ENCODE measurements around the gene CRYBG3.

The CRYBG3 gene

DNA sequence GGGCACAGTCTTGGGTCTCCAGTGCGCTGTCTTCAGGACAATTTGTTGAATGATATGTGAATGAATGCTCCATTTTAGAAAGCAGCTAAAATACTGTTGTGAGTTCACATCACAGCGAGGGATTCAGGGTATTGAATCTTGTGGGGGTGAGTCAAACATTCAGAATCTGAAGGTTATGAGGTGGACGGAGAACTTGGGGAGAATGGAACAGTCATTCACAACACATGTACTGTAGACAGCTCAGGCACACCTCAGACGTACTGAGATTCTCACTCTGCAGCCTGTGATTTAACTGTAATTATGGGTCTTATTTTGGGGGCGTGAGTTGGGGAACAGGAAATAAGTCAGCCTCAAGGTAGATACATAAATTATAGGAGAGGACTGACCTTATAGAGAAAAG, 13.9 kb downstream of the CRYBG3 start:
- FAIRE-seq (no peak), DNase-seq (ENCODE audit: low spot score) (no peak)

DNA sequence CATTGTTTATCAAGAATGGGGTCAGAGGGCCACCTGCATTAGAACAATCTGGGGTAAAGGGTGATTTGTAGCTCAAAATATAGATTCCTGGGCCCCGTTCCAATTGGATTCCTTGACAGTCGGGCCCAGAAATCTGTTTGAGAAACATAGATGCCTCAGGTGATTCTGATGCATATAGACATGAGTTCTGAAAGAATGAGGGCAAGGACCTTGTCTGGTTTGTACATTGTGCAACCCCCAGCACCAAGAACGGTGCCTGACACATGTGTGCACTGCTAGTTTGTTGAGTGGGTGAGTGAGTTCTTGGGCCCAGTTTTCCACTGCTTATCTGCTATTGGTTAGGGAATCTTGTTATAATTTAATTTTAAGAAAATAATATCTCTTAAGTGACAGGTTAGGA, 16.6 kb downstream of the CRYBG3 start:
- DNase-seq (ENCODE audit: low spot score) (no peak), FAIRE-seq (no peak)

GRCh38 chr3:97839944-97840343, 18.1 kb downstream of the CRYBG3 start:
- FAIRE-seq, result no peak
- DNase-seq (ENCODE audit: low spot score), result no peak

GRCh38 chr3:97841304-97841703, 19.5 kb downstream of the CRYBG3 start:
- DNase-seq (ENCODE audit: low spot score) (no peak), FAIRE-seq (no peak)

DNA sequence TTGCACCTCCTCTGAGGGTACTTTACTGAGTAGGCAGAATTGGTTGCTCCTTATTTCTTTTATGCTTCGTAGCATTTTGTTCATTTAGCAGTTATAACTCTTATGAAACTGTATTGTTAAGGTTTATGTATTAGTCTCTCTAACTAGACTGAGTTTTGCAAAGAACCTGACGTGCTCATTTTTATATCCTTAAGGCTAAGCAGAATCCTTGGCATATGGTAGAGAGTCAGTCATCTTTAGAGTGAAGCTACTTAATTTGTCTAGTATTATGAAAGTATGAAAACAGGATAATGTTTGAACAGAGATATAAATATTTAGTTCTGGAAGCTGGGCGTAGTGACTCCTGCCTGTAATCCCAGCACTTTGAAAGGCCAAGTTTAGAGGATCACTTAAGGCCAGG, 20.1 kb downstream of the CRYBG3 start:
- FAIRE-seq, result no peak
- DNase-seq (ENCODE audit: low spot score), result no peak

DNA sequence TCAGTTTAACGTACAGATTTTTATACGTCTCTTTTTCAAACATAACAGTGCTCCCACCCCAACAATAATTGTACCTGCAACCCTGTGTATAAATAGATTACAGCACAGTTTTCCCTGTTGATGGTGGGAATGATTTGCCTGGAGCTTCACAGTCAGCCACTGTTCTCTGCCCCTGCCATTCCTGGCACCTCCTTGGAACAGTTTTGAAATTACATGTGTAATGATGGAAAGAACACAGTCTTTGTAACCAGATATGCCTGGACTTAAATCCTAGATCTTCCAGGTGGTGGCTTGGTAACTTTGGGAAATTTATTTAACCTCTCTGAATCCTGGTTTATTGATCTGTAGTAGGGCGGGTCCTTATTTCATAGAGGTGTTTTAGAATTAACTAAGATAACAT, 27.0 kb downstream of the CRYBG3 start:
- DNase-seq (ENCODE audit: low spot score) (no peak), FAIRE-seq (no peak)

- FAIRE-seq, result no peak
Measured at GRCh38 chr3:97857401-97857800, 35.6 kb downstream of the CRYBG3 start.

GRCh38 chr3:97860364-97860763, 38.6 kb downstream of the CRYBG3 start:
- no peak for DNase-seq (ENCODE audit: low spot score)
- FAIRE-seq, result no peak

More at GRCh38 chr3:97857401-97857800, 35.6 kb downstream of the CRYBG3 start:
- no peak for DNase-seq (ENCODE audit: low spot score)

- no peak for FAIRE-seq
- DNase-seq (ENCODE audit: low spot score), result no peak
Measured at GRCh38 chr3:97862582-97862981, 40.8 kb downstream of the CRYBG3 start.

DNA sequence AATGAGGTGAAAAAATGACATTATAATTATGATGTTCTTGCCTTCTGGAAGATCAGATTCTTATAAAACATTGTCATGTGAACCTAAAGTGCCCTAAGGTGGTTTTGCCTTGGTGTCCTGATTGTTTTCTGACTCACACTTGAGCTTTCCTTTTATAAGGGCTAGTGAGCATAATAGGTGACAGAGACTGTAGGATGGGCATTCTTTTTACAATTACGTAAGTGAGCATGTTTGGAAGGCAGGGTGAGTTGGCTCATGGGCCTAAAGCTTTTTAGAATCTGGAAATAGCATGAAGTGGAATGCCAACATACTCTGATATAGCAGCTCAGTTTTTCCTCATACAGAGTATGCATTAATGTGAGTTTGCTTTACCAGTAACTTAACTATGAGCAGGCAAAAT, 41.2 kb downstream of the CRYBG3 start:
- no peak for DNase-seq (ENCODE audit: low spot score)
- no peak for FAIRE-seq

DNA sequence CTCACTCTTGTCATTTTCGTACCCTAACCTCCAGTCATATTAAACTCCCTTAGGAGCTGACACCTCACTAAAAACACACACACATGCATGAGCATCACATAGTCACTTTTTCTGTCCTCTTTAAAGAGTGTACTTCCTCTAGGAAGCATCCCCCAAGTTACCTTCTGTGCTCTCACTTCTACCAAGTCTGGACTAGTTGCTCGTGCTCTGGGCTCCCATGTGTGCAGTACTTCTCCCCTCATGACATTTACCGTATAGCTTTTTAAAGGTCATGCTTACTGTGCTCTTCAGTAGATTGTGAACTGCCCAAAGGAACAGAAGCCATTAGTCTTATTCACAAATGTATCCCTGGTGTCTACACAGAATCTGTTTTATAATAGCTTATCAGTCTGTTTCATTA, 42.0 kb downstream of the CRYBG3 start:
- FAIRE-seq (no peak), DNase-seq (ENCODE audit: low spot score) (no peak)

- DNase-seq (ENCODE audit: low spot score), result no peak
- FAIRE-seq, result no peak
Measured at GRCh38 chr3:97871186-97871585, 49.4 kb downstream of the CRYBG3 start.

- FAIRE-seq, result no peak
- peak; percentile 14 for DNase-seq (ENCODE audit: low spot score)
Measured at GRCh38 chr3:97871801-97872524, 50.2 kb downstream of the CRYBG3 start.

DNA sequence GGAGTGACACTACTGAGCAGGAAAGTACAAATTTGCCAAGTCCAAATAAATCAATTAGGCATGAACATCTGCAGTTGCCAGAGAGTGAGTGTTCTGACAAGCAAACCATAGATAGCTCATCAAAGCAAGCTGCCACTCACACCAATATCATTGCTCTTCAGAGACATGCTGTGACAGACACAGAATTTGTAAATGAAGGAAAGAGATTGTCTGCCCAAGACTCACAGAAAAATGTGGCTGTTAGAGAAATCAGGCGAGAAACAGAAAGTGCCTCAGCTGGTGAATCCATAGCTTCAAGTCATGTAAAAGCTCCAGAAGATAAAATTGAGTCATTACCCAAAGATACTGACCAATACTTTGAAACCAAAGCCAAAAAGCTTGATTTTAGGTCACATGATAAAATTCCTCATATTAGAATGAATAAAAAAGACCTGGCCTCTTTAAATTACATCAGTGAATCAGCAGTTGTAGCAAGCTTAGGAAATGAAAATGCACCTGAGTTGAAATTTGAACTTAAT, 50.8 kb downstream of the CRYBG3 start:
- FAIRE-seq, result no peak
- DNase-seq (ENCODE audit: low spot score), result no peak

DNA sequence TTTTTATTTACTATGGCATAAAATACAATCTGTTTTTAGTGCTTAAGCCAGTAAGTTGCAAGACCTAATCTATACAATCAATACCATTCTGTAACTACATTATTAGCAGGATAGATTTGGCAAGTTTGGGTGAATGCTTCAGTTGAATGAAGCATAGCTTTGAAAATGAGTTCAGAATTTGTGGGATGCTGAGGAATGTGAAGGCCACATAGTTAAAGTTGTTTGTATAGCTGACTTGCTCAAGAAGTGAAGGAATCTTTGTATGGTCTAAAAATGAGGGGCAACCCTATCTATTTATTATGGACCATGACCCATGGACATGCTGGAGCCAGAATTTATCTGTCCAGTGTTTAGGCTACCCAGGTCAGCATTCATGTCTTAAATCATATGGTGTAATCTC, 58.5 kb downstream of the CRYBG3 start:
- no peak for DNase-seq (ENCODE audit: low spot score)
- FAIRE-seq, result no peak

DNA sequence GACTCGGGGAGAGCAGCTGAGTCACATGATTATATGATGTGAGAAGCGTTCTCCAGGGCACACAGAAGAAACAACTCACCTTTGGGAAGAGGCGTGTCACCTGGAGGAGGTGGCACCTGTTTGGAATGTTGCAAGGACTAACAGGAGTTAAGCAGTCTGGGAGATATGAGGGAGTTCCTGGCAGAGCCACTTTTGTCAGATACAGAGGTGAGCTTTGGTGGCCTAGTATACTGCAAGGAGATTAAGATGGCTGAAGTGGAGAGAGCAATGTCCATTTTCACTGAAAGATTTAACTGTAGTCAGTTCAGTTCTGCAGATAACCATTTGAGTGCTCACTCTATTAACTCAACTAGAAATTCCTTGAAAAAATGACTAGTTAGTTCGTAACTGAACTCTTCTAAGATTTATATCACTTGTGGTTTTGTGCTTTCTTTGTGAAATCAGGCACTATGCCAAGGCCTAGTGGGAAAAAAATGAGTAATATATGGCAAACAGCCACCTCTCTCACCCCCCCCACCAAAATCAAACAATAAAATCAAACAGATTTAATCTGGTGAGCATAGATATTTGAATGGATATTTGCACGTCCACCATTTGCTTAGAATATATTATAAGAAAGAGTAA, 61.3 kb downstream of the CRYBG3 start:
- DNase-seq (ENCODE audit: low spot score), result peak; percentile 44
- no peak for FAIRE-seq

DNA sequence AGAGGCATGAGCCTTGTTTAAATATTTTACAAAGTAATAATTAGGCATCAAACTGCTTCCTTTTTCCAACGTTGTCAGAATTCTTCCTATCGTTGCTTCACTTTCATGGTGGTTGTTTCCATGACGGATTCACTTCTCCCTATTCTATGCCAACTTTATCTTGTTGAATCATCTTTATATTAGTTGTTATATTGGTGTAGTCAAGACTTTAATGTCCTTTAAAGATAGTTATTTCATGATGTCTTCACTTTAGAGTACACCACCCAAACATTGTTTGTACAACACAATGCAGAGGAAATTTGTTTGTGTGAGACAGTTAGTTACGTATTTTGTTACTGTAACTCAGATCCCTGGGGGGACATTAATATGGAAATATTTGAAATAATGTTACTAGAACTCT, 61.9 kb downstream of the CRYBG3 start:
- no peak for DNase-seq (ENCODE audit: low spot score)
- no peak for FAIRE-seq

DNA sequence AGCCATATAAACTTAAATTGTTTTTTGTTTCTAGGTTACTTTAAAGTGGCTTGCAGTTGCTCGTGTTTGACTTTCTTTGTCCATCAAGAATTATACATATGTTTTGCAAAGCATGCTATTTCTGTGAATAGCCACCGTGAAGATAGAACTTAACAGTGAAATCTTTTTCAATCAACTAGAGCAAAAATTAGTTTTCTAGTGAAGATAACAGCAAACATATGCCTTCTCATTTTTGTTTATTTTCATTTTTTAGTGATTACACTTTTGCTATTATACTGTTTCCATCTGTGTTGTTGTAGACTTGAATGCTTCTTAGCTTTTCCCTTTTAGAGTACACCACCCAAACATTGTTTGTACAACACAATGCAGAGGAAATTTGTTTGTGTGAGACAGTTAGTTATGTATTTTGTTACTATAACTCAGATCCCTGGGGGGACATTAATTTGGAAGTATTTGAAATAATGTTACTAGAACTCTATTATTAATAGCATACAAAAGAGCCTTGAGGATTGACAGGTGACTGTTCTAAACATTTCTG, 62.8 kb downstream of the CRYBG3 start:
- FAIRE-seq (no peak), DNase-seq (ENCODE audit: low spot score) (no peak)

DNA sequence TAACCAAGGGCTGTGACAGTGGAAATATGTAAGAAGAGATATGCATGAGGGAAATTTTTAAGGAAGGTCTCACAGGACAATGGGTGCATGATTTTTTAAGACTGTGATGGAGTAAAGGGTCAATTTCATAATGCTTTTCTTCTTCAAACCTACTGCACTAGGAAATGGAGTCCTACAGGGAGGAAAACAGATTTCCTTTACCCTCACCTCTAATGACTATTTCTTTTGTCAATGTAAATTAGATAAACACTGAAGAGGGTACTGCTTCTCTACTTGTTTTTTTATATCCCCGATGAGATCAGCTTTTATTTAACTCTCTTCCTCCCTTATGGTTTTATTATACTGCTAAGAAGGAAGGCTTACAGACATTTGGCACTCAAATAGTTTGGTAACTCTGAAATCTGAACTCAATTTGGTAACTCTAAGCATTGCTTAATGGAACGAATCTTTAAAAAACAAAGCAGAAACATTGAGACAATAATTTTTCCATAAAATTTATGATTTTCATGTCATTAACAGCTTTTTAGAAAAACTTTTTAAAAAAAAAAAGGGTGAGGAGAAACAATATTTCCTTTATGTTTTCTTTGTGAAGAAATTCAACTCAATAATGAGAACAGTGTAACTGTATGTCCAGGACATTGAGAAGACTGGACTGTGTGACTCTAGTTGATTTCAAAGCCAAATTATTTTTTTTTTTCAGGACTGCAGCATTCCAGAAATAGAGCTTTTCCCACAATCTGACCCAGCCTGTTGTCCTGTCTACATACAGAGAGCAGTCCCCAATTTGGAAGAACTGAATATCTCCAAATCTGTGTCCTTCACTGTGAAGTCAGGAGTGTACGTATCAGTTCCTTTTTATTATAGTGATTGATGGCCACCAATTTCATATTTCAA, 64.4 kb downstream of the CRYBG3 start:
- DNase-seq (ENCODE audit: low spot score) (no peak), FAIRE-seq (no peak)

- FAIRE-seq, result no peak
- no peak for DNase-seq (ENCODE audit: low spot score)
Measured at GRCh38 chr3:97889814-97890213, 68.0 kb downstream of the CRYBG3 start.

GRCh38 chr3:97892852-97893251, 71.0 kb downstream of the CRYBG3 start:
- DNase-seq (ENCODE audit: low spot score), result no peak
- no peak for FAIRE-seq

- FAIRE-seq (no peak), DNase-seq (ENCODE audit: low spot score) (no peak)
Measured at GRCh38 chr3:97895216-97895615, 73.4 kb downstream of the CRYBG3 start.
